OCI-LY7 (cell line): ENCODE results near the gene RETREG1. TPM values are rescaled to one million over a fixed set of nuclear protein-coding genes. Genes with fewer than 3 reads are reported as not detected.
"Not testable (repeated sequence)": the region's sequence is repeated elsewhere in the genome, so short reads cannot be mapped to it uniquely, and the experiment has no call there.

ENCODE experiments used
- BruUV-seq: library from RNA; stranded (reverse); fragments of 400-500 nt; replicated peaks from 2 replicates; lab custom pipeline; 2021; lab: Mats Ljungman, UMichigan
- CTCF ChIA-PET: fragments of 300-600 bp; sonication (Branson Sonifier 250); formaldehyde crosslinking; loops from one replicate; lab custom pipeline; 2022; ENCODE audit warnings: antibody characterized with exemption; ENCODE audit not compliant: unreplicated experiment; lab: Charles Lee
- POLR2A ChIA-PET: fragments of 300-600 bp; sonication (Branson Sonifier 250); formaldehyde crosslinking; loops from one replicate; lab custom pipeline; 2022; ENCODE audit warnings: antibody characterized with exemption; lab: Charles Lee
- DNase-seq: peaks from one replicate; pipeline ENCODE4 v3.0.0-alpha.2; 2015; ENCODE audit warnings: low spot score
- H2AFZ ChIP-seq: fragments of 200-600 bp; sonication (generic), shearing (Covaris generic); 2 replicates; pipeline ENCODE4 v1.6.1; 2014; ENCODE audit warnings: mild to moderate bottlenecking, antibody characterized with exemption, low read length, moderate library complexity
- H3K27ac ChIP-seq: fragments of 200-600 bp; sonication (generic); 2 replicates; pipeline ENCODE4 v1.5.1; 2014; ENCODE audit warnings: mixed run types, low read depth, mild to moderate bottlenecking, moderate library complexity, low read length, inconsistent platforms; ENCODE audit not compliant: poor library complexity, severe bottlenecking
- H3K36me3 ChIP-seq: fragments of 200-600 bp; sonication (generic); 2 replicates; pipeline ENCODE4 v1.6.1; 2014; ENCODE audit warnings: mild to moderate bottlenecking, antibody characterized with exemption, low read length, moderate library complexity, mixed read lengths; ENCODE audit not compliant: insufficient read depth
- H3K4me1 ChIP-seq: fragments of 200-600 bp; sonication (generic); 2 replicates; pipeline ENCODE4 v1.5.1; 2014; ENCODE audit warnings: mild to moderate bottlenecking, low read length; ENCODE audit not compliant: insufficient read depth, poor library complexity, severe bottlenecking
- H3K4me2 ChIP-seq: fragments of 200-600 bp; sonication (generic); 2 replicates; pipeline ENCODE4 v1.6.1; 2014; ENCODE audit warnings: mild to moderate bottlenecking, low read length
- H3K4me3 ChIP-seq: fragments of 200-600 bp; sonication (generic); 2 replicates; pipeline ENCODE4 v1.5.1; 2014; ENCODE audit warnings: mild to moderate bottlenecking, low read depth, low read length; ENCODE audit not compliant: poor library complexity, severe bottlenecking
- H3K79me2 ChIP-seq: fragments of 200-600 bp; sonication (generic); 2 replicates; pipeline ENCODE4 v1.6.1; 2016; ENCODE audit warnings: low read depth, mild to moderate bottlenecking, low read length, moderate library complexity, mixed read lengths; ENCODE audit not compliant: insufficient read depth
- H3K9me2 ChIP-seq: fragments of 200-600 bp; sonication (generic); 2 replicates; pipeline ENCODE4 v1.6.1; 2016; ENCODE audit warnings: mild to moderate bottlenecking, low read length, mixed read lengths; ENCODE audit not compliant: insufficient read depth
- H3K9me3 ChIP-seq: fragments of 200-600 bp; sonication (generic); 2 replicates; pipeline ENCODE4 v1.6.1; 2014; ENCODE audit warnings: mild to moderate bottlenecking, mixed run types, low read length, mixed read lengths
- H4K20me1 ChIP-seq: fragments of 200-600 bp; sonication (generic); 2 replicates; pipeline ENCODE4 v1.6.1; 2014; ENCODE audit warnings: mild to moderate bottlenecking, antibody characterized with exemption, low read length, moderate library complexity, mixed read lengths; ENCODE audit not compliant: insufficient read depth
- CTCF ChIP-seq: fragments of 200-600 bp; sonication (generic); conservative IDR thresholded peaks from 2 replicates; pipeline ENCODE4 v1.5.1; 2014; ENCODE audit warnings: mild to moderate bottlenecking, antibody characterized with exemption, low read length, moderate library complexity, mixed read lengths
- EZH2phosphoT487 ChIP-seq: fragments of 200-600 bp; sonication (generic); IDR thresholded peaks from 2 replicates; pipeline ENCODE4 v1.6.1; 2018; ENCODE audit warnings: low read depth, borderline replicate concordance, mild to moderate bottlenecking, mixed run types, antibody characterized with exemption, low read length, moderate library complexity, mixed read lengths
- intact Hi-C: fragments of 100-400 bp; cut with micrococcal nuclease; formaldehyde crosslinking; loops from one replicate; pipeline ENCODE4 v1.10.0; 2022; ENCODE audit not compliant: unreplicated experiment
- total RNA-seq, 2 experiments: library from RNA; depleted of rRNA in 1 of 2; stranded (reverse); fragments of >200 nt in 1 of 2; shearing (Covaris generic) in 1 of 2; gene quantifications; 2 replicates each; pipeline ENCODE4 v1.2.3, GENCODE V29; 2014 to 2022

The RETREG1 gene
- total RNA-seq, 2 experiments from 2014 or later: 2.4 to 2.6 TPM

- intact Hi-C loops: no loop called here
- Histone ChIP-seq H3K79me2 (no peaks in the 10 kb centered on the region), H4K20me1 (no peaks in the 10 kb centered on the region), H3K9me2 (no peaks in the 10 kb centered on the region), H2AFZ (no peak overlapping the region), H3K4me2 (no peak overlapping the region), H3K27ac (no peak overlapping the region), H3K9me3 (no peaks in the 10 kb centered on the region), H3K4me1 (no peaks in the 10 kb centered on the region), H3K36me3 (no peaks in the 10 kb centered on the region), H3K4me3 (no peak overlapping the region)
- no peak for DNase-seq
- BruUV-seq: no TSS peak
- CTCF ChIA-PET: no interaction called here
- no peak for TF ChIP-seq CTCF
- TF ChIP-seq EZH2phosphoT487: no peak
- POLR2A ChIA-PET: interaction anchor here (1.8 kb wide), 1 partner anchor 13 kb away, joined by 4 read pairs; no protein-coding TSS in a partner anchor
These were observed 135.8 kb downstream of the RETREG1 start for GRCh38 chr5:16480821-16481538.

GRCh38 chr5:16480144-16480543, 136.7 kb downstream of the RETREG1 start:
- no TSS peak for BruUV-seq
- H4K20me1 ChIP-seq: no peaks in the 10 kb centered on the region
- no peak overlapping the region for H3K27ac ChIP-seq
- H3K4me2 ChIP-seq: no peak overlapping the region
- no peak overlapping the region for H2AFZ ChIP-seq
- H3K4me3 ChIP-seq: no peak overlapping the region
- DNase-seq: no peak
- no peaks in the 10 kb centered on the region for H3K9me3 ChIP-seq
- no peak for TF ChIP-seq EZH2phosphoT487
- no peak for TF ChIP-seq CTCF
- POLR2A ChIA-PET: interaction anchor here (1.8 kb wide), 1 partner anchor 12 kb away, joined by 4 read pairs; no protein-coding TSS in a partner anchor
- no peaks in the 10 kb centered on the region for H3K79me2 ChIP-seq
- CTCF ChIA-PET: no interaction called here
- no peaks in the 10 kb centered on the region for H3K36me3 ChIP-seq
- no peaks in the 10 kb centered on the region for H3K9me2 ChIP-seq
- H3K4me1 ChIP-seq: no peaks in the 10 kb centered on the region
- intact Hi-C loops: no loop called here

- H4K20me1 ChIP-seq: no peaks in the 10 kb centered on the region
- no peaks in the 10 kb centered on the region for H3K9me3 ChIP-seq
- H3K4me3 ChIP-seq: no peak overlapping the region
- H3K79me2 ChIP-seq: no peaks in the 10 kb centered on the region
- no peaks in the 10 kb centered on the region for H3K9me2 ChIP-seq
- no peak overlapping the region for H3K27ac ChIP-seq
- H3K4me2 ChIP-seq: no peak overlapping the region
- no peaks in the 10 kb centered on the region for H3K4me1 ChIP-seq
- TF ChIP-seq CTCF: no peak
- no peak for TF ChIP-seq EZH2phosphoT487
- H2AFZ ChIP-seq: no peak overlapping the region
- no peak for DNase-seq
- CTCF ChIA-PET: no interaction called here
- no TSS peak for BruUV-seq
- intact Hi-C loops: no loop called here
- H3K36me3 ChIP-seq: no peaks in the 10 kb centered on the region
- POLR2A ChIA-PET: interaction anchor here (1.8 kb wide), 1 partner anchor 9 kb away, joined by 6 read pairs; no protein-coding TSS in a partner anchor
These were observed 139.3 kb downstream of the RETREG1 start for GRCh38 chr5:16477541-16477940.

- H3K79me2 ChIP-seq, H3K9me2 ChIP-seq, H3K4me3 ChIP-seq, BruUV-seq, H3K9me3 ChIP-seq, H3K4me2 ChIP-seq, H3K4me1 ChIP-seq, H3K27ac ChIP-seq, H2AFZ ChIP-seq, intact Hi-C loops, DNase-seq, H4K20me1 ChIP-seq, H3K36me3 ChIP-seq, CTCF ChIA-PET: not testable (repeated sequence)
- POLR2A ChIA-PET: interaction anchor here (0.6 to 1.8 kb wide), 2 partner anchors 8 to 52 kb away, joined by 3 to 6 read pairs; no protein-coding TSS in a partner anchor
These were observed 140.4 kb downstream of the RETREG1 start for GRCh38 chr5:16476417-16476816.
